HepG2 (cell line): ENCODE results near the gene IFIH1. TPM values are rescaled to one million over a fixed set of nuclear protein-coding genes. Genes with fewer than 3 reads are reported as not detected.

ENCODE experiments used
- ATAC-seq: fragments of 200-7000 bp; cut with Tn5 transposase; 3 replicates; pipeline ENCODE4 v1.9.1; 2020; ENCODE audit warnings: mild to moderate bottlenecking, moderate library complexity
- BruUV-seq: library from RNA; stranded (reverse); fragments of 400-500 nt; replicated peaks from 2 replicates; lab custom pipeline; 2021; lab: Mats Ljungman, UMichigan
- CTCF ChIA-PET: fragments of 300-600 bp; formaldehyde crosslinking; extraction: SDS; loops from one replicate; lab custom pipeline; 2021; ENCODE audit warnings: low total read pairs, inconsistent platforms, low intra/inter-chr PET ratio; lab: Yijun Ruan, JAX
- POLR2A ChIA-PET: fragments of 350-600 bp; sonication (Branson Sonifier 250); formaldehyde crosslinking; loops from one replicate; lab custom pipeline; 2020; ENCODE audit warnings: antibody characterized with exemption, inconsistent platforms; lab: Yijun Ruan, JAX
- DNase-seq: peaks from one replicate; pipeline ENCODE4 v3.0.0-alpha.2; 2015; ENCODE audit warnings: low spot score
- FAIRE-seq: peaks from 3 replicates; lab custom pipeline; 2011; peaks lifted over from hg19 to GRCh38; lab: Jason Lieb, UNC
- H2AFZ ChIP-seq: one replicate; pipeline ENCODE4 v1.6.1; 2011; ENCODE audit warnings: low read length, inconsistent platforms
- H3K27ac ChIP-seq: fragments of 300-600 bp; 3 replicates; pipeline ENCODE4 v1.8.0; 2011; ENCODE audit warnings: mixed run types, mild to moderate bottlenecking, mixed read lengths, low read length, inconsistent platforms; ENCODE audit not compliant: insufficient read depth; ENCODE audit errors: extremely low read length
- H3K27me3 ChIP-seq, 2 experiments: fragments of 200-600 bp in 1 of 2; 2 replicates in 1 of 2; 3 replicates in 1 of 2; pipeline versions ENCODE4 v1.6.0 to v1.8.0; 2011; ENCODE audit warnings: low read length in 2 of 2, mild to moderate bottlenecking in 2 of 2, moderate library complexity in 2 of 2, inconsistent platforms in 1 of 2; ENCODE audit not compliant: insufficient read depth in 2 of 2, control insufficient read depth in 1 of 2
- H3K36me3 ChIP-seq, 2 experiments: fragments of 200-600 bp in 1 of 2; replicated peaks in 1 of 2; 2 replicates in 1 of 2; 3 replicates in 1 of 2; pipeline versions ENCODE4 v1.5.1 to v1.8.0; 2011; ENCODE audit warnings: low read length in 2 of 2, inconsistent platforms in 1 of 2; ENCODE audit not compliant: insufficient read depth in 2 of 2, control insufficient read depth in 1 of 2
- H3K4me1 ChIP-seq: 2 replicates; pipeline ENCODE4 v1.5.1; 2012; ENCODE audit warnings: low read length, inconsistent platforms; ENCODE audit not compliant: insufficient read depth
- H3K4me2 ChIP-seq: 2 replicates; pipeline ENCODE4 v1.6.0; 2011; ENCODE audit warnings: low read depth, low read length, inconsistent platforms
- H3K4me3 ChIP-seq, 3 experiments: fragments of 200-600 bp in 1 of 3; sonication (generic), shearing (Covaris generic) in 1 of 3; replicated peaks in 1 of 3; 2 replicates each; pipeline ENCODE4 v1.5.1; 2011 to 2016; ENCODE audit warnings: low read length in 3 of 3, inconsistent platforms in 2 of 3, low read depth in 2 of 3, mild to moderate bottlenecking in 2 of 3, control low read depth in 1 of 3, mixed read lengths in 1 of 3; ENCODE audit not compliant: insufficient read depth in 1 of 3
- H3K79me2 ChIP-seq: one replicate; pipeline ENCODE4 v1.6.1; 2011; ENCODE audit warnings: low read length, inconsistent platforms; ENCODE audit not compliant: insufficient read depth
- H3K9ac ChIP-seq: 2 replicates; pipeline ENCODE4 v1.6.0; 2011; ENCODE audit warnings: mild to moderate bottlenecking, low read depth, low read length, inconsistent platforms; ENCODE audit not compliant: insufficient read depth
- H3K9me3 ChIP-seq: 2 replicates; pipeline ENCODE4 v1.5.1; 2012; ENCODE audit warnings: mild to moderate bottlenecking, low read length
- H4K20me1 ChIP-seq: 2 replicates; pipeline ENCODE4 v1.6.0; 2011; ENCODE audit warnings: inconsistent platforms, mild to moderate bottlenecking, low read length, moderate library complexity; ENCODE audit not compliant: insufficient read depth
- HBP1 ChIP-seq: IDR thresholded peaks from 2 replicates; pipeline ENCODE4 v1.6.1; 2016; ENCODE audit warnings: low read depth, control low read depth
- HMG20B ChIP-seq: conservative IDR thresholded peaks from 2 replicates; pipeline ENCODE4 v1.6.1; 2016; ENCODE audit warnings: missing genetic modification reagents, missing compliant biosample characterization
- ISL2 ChIP-seq: sonication (generic); formaldehyde crosslinking; IDR thresholded peaks from 2 replicates; pipeline ENCODE4 v1.5.0; 2020; ENCODE audit warnings: missing genetic modification reagents
- KDM5B ChIP-seq: sonication (generic); formaldehyde crosslinking; IDR thresholded peaks from 2 replicates; pipeline ENCODE4 v1.4.0; 2020; ENCODE audit warnings: missing genetic modification reagents, mild to moderate bottlenecking, borderline replicate concordance
- NFIC ChIP-seq: IDR thresholded peaks from 2 replicates; pipeline ENCODE4 v1.6.1; 2012; ENCODE audit warnings: mild to moderate bottlenecking, low read length, inconsistent platforms
- POGZ ChIP-seq: sonication (generic); formaldehyde crosslinking; IDR thresholded peaks from 2 replicates; pipeline ENCODE4 v1.4.0; 2020; ENCODE audit warnings: mild to moderate bottlenecking, missing genetic modification reagents
- REST ChIP-seq, 2 experiments: IDR thresholded peaks; 2 replicates each; pipeline ENCODE4 v1.6.1; 2011 to 2012; ENCODE audit warnings: low read length in 2 of 2, borderline replicate concordance in 1 of 2, low read depth in 1 of 2, mild to moderate bottlenecking in 1 of 2, moderate library complexity in 1 of 2
- SIX4 ChIP-seq: sonication (generic); formaldehyde crosslinking; IDR thresholded peaks from 2 replicates; pipeline ENCODE4 v1.4.0; 2020; ENCODE audit warnings: missing genetic modification reagents
- TAF1 ChIP-seq: sonication (generic); formaldehyde crosslinking; IDR thresholded peaks from 2 replicates; pipeline ENCODE4 v1.4.0; 2020; ENCODE audit warnings: missing genetic modification reagents
- ZBTB8A ChIP-seq: sonication (generic); formaldehyde crosslinking; IDR thresholded peaks from 2 replicates; pipeline ENCODE4 v1.4.0; 2020; ENCODE audit warnings: mild to moderate bottlenecking, low read depth, missing genetic modification reagents, borderline replicate concordance
- ZNF256 ChIP-seq: sonication (generic); formaldehyde crosslinking; conservative IDR thresholded peaks from 2 replicates; pipeline ENCODE4 v1.4.0; 2020; ENCODE audit warnings: missing genetic modification reagents
- WGBS: methylation state at CpG from one replicate; pipeline ENCODE4 v1.1.6; 2017; ENCODE audit warnings: low lambda C conversion rate; 5-methylcytosine and 5-hydroxymethylcytosine counted together
- in situ Hi-C: cut with HindIII; loops from 2 replicates; pipeline ENCODE4 v1.10.0; 2017; ENCODE audit warnings: low pct_unique_long_range_greater_than_20kb; ENCODE audit not compliant: extremely low pct_ligation_motif_present
- intact Hi-C: fragments of 100-400 bp; cut with micrococcal nuclease; formaldehyde crosslinking; loops from one replicate; pipeline ENCODE4 v1.10.0; 2022; ENCODE audit not compliant: unreplicated experiment
- polyA plus RNA-seq, 8 experiments: library from polyadenylated mRNA; depleted of rRNA in 3 of 8; stranded (reverse) in 7 of 8; unstranded in 1 of 8; fragments of >200 nt; fragmentation: Illumina TruSeq in 4 of 8; extraction: Trizol in 4 of 8; gene quantifications; 2 replicates each; pipeline versions ENCODE4 v1.2.1 to v1.2.3, GENCODE V29; 2011 to 2016; ENCODE audit warnings: low read depth in 4 of 8, missing spikeins in 1 of 8, mixed read lengths in 1 of 8; ENCODE audit not compliant: insufficient read depth in 1 of 8
- total RNA-seq, 5 experiments: library from RNA; depleted of rRNA; stranded (reverse); fragments of >200 nt; fragmentation: Illumina TruSeq; extraction: Trizol; gene quantifications; 2 replicates each; pipeline ENCODE4 v1.2.3, GENCODE V29; 2016; ENCODE audit warnings: low read depth in 1 of 5

The IFIH1 gene
- total and polyA plus RNA-seq, 2 of the 13 experiments (the other 11 are each of a cell fraction or from before 2014, with no cell fraction given), result 1.5 to 11.5 TPM

DNA sequence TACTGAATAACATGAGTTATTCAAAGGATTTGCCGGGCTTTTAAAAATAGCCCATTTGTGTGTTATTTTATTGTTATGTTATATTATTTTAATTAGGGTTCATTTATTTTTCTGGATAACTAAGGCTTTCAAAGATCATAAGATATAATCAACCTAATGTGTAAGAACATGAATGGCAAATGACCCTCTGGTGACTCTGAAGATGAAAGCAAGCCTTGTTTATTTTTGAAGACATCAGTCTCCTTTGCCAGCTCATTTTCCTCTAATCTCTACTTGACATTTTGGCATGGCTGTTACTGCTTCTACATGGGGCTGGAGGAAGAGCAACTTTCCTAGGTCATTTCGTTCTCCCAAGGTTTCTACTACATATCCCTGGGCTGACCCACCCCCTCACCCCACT, 85.8 kb downstream of the IFIH1 start:
- no peaks in the 10 kb centered on the region for H3K36me3 ChIP-seq
- no peak overlapping the region for H3K27ac ChIP-seq
- CTCF ChIA-PET, result no interaction called here
- ATAC-seq, result no peak
- H3K27me3 ChIP-seq, result no peaks in the 10 kb centered on the region
- BruUV-seq, result no TSS peak
- no peak overlapping the region for H3K4me2 ChIP-seq
- 2% methylated on average over 2 of the region's 2 CpGs for WGBS
- intact Hi-C loops, result no loop called here
- no peak for TF ChIP-seq POGZ (CRISPR knock-in tag)
- TF ChIP-seq HBP1 (CRISPR knock-in tag), result no peak
- TF ChIP-seq ZBTB8A, result no peak
- no peak for TF ChIP-seq ISL2
- TF ChIP-seq SIX4 (CRISPR knock-in tag), result no peak
- no peak for TF ChIP-seq ZNF256 (CRISPR knock-in tag)
- TF ChIP-seq TAF1 (CRISPR knock-in tag), result no peak
- no peak for TF ChIP-seq NFIC
- no peak for TF ChIP-seq HMG20B (CRISPR knock-in tag)
- no peak for TF ChIP-seq REST (IDR thresholded peaks at IDR 0.05; ENCODE audit: borderline replicate concordance in 1 of 2, low read depth in 1 of 2, low read length in 2 of 2)
- TF ChIP-seq KDM5B (CRISPR knock-in tag), result no peak
- TF ChIP-seq, all 625 proteins: peak for 0
- Histone ChIP-seq H3K79me2 (no peaks in the 10 kb centered on the region), H3K4me1 (no peaks in the 10 kb centered on the region), H3K4me3 (no peak overlapping the region), H3K9ac (no peak overlapping the region), H2AFZ (no peak overlapping the region), H3K9me3 (no peaks in the 10 kb centered on the region), H4K20me1 (no peaks in the 10 kb centered on the region)
- no peak for FAIRE-seq
- POLR2A ChIA-PET, result no interaction called here
- DNase-seq, result no peak
- in situ Hi-C loops, result no loop called here
